IMR-90 (cell line): Measurements from ENCODE around the gene BTBD9. TPM values are rescaled to one million over a fixed set of nuclear protein-coding genes. Genes with fewer than 3 reads are reported as not detected.

Experiments
- ATAC-seq: fragments of 200-7000 bp; cut with Tn5 transposase; 2 replicates; pipeline ENCODE4 v1.9.1; 2020; ENCODE audit warnings: low read depth, mild to moderate bottlenecking, moderate library complexity
- BruUV-seq: library from RNA; stranded (reverse); fragments of 400-500 nt; replicated peaks from 2 replicates; lab custom pipeline; 2021; lab: Mats Ljungman, UMichigan
- CTCF ChIA-PET: fragments of 300-600 bp; formaldehyde crosslinking; extraction: SDS; loops from one replicate; lab custom pipeline; 2021; ENCODE audit warnings: antibody characterized with exemption; lab: Yijun Ruan, JAX
- POLR2A ChIA-PET: fragments of 300-600 bp; sonication (Branson Sonifier 250); formaldehyde crosslinking; loops from one replicate; lab custom pipeline; 2022; ENCODE audit warnings: antibody characterized with exemption; ENCODE audit not compliant: unreplicated experiment; lab: Charles Lee
- DNase-seq: peaks from one replicate; pipeline ENCODE4 v3.0.0; 2013
- H2AFZ ChIP-seq: replicated peaks from 2 replicates; pipeline ENCODE3; 2013; ENCODE audit warnings: low read length, mild to moderate bottlenecking; ENCODE audit not compliant: poor library complexity
- H2AK5ac ChIP-seq: 2 replicates; pipeline ENCODE4 v1.6.1; 2013; ENCODE audit warnings: low read depth, low read length, inconsistent platforms
- H2AK9ac ChIP-seq: replicated peaks from 2 replicates; pipeline ENCODE3; 2013; ENCODE audit warnings: mild to moderate bottlenecking, low read depth, low read length, moderate library complexity; ENCODE audit not compliant: poor library complexity
- H2BK120ac ChIP-seq: 2 replicates; pipeline ENCODE4 v1.6.1; 2013; ENCODE audit warnings: low read depth, low read length, inconsistent platforms
- H2BK15ac ChIP-seq: 3 replicates; pipeline ENCODE4 v1.6.1; 2013; ENCODE audit warnings: low read depth, low read length, inconsistent platforms
- H2BK20ac ChIP-seq: 2 replicates; pipeline ENCODE4 v1.6.1; 2013; ENCODE audit warnings: low read depth, mild to moderate bottlenecking, inconsistent platforms, low read length, moderate library complexity
- H2BK5ac ChIP-seq: 2 replicates; pipeline ENCODE4 v1.6.1; 2013; ENCODE audit warnings: mild to moderate bottlenecking, low read depth, low read length, inconsistent platforms; ENCODE audit not compliant: poor library complexity, severe bottlenecking
- H3K14ac ChIP-seq: replicated peaks from 2 replicates; pipeline ENCODE4 v1.6.1; 2013; ENCODE audit warnings: low read depth, low read length, inconsistent platforms
- H3K18ac ChIP-seq: 2 replicates; pipeline ENCODE4 v1.6.1; 2013; ENCODE audit warnings: low read depth, low read length, control low read depth
- H3K23ac ChIP-seq: 2 replicates; pipeline ENCODE4 v1.6.1; 2013; ENCODE audit warnings: low read depth, low read length, inconsistent platforms
- H3K27ac ChIP-seq: 2 replicates; pipeline ENCODE4 v1.5.1; 2013; ENCODE audit warnings: mild to moderate bottlenecking, control low read depth, low read length; ENCODE audit not compliant: insufficient read depth
- H3K27me3 ChIP-seq: 2 replicates; pipeline ENCODE4 v1.6.1; 2013; ENCODE audit warnings: low read length; ENCODE audit not compliant: control insufficient read depth, insufficient read depth
- H3K36me3 ChIP-seq: 2 replicates; pipeline ENCODE4 v1.6.1; 2013; ENCODE audit warnings: low read length, mixed read lengths; ENCODE audit not compliant: control insufficient read depth, insufficient read depth
- H3K4ac ChIP-seq: 2 replicates; pipeline ENCODE4 v1.6.1; 2013; ENCODE audit warnings: low read depth, low read length, inconsistent platforms
- H3K4me1 ChIP-seq: 2 replicates; pipeline ENCODE4 v1.6.1; 2013; ENCODE audit warnings: low read length, mixed read lengths; ENCODE audit not compliant: control insufficient read depth, insufficient read depth
- H3K4me2 ChIP-seq: 2 replicates; pipeline ENCODE4 v1.6.1; 2013; ENCODE audit warnings: low read depth, mild to moderate bottlenecking, control low read depth, low read length, moderate library complexity
- H3K4me3 ChIP-seq: 2 replicates; pipeline ENCODE4 v1.5.1; 2013; ENCODE audit warnings: low read depth, mild to moderate bottlenecking, control low read depth, low read length, moderate library complexity; ENCODE audit not compliant: insufficient read depth
- H3K56ac ChIP-seq: 2 replicates; pipeline ENCODE4 v1.6.1; 2013; ENCODE audit warnings: low read length, inconsistent platforms; ENCODE audit not compliant: insufficient read depth; ENCODE audit errors: extremely low read depth
- H3K79me1 ChIP-seq, 2 experiments: 2 replicates each; pipeline ENCODE4 v1.6.1; 2013; ENCODE audit warnings: low read length in 2 of 2, inconsistent platforms in 1 of 2, low read depth in 1 of 2
- H3K9ac ChIP-seq: 2 replicates; pipeline ENCODE4 v1.6.1; 2013; ENCODE audit warnings: low read depth, low read length, control low read depth
- H3K9me1 ChIP-seq: 2 replicates; pipeline ENCODE4 v1.6.1; 2013; ENCODE audit warnings: low read length, inconsistent platforms; ENCODE audit not compliant: insufficient read depth
- H3K9me3 ChIP-seq: 2 replicates; pipeline ENCODE4 v1.6.1; 2013; ENCODE audit warnings: low read length; ENCODE audit not compliant: control insufficient read depth, insufficient read depth
- H4K20me1 ChIP-seq: 2 replicates; pipeline ENCODE4 v1.6.1; 2013; ENCODE audit warnings: low read length, inconsistent platforms; ENCODE audit not compliant: insufficient read depth
- H4K5ac ChIP-seq: 2 replicates; pipeline ENCODE4 v1.6.1; 2013; ENCODE audit warnings: mild to moderate bottlenecking, low read depth, low read length, control low read depth
- H4K8ac ChIP-seq, 2 experiments: 2 replicates each; pipeline ENCODE4 v1.6.1; 2013; ENCODE audit warnings: low read depth in 2 of 2, low read length in 2 of 2, control low read depth in 1 of 2, inconsistent platforms in 1 of 2
- H4K91ac ChIP-seq: 2 replicates; pipeline ENCODE4 v1.6.1; 2013; ENCODE audit warnings: low read depth, low read length, inconsistent platforms; ENCODE audit not compliant: insufficient read depth
- CEBPB ChIP-seq: IDR thresholded peaks from 2 replicates; pipeline ENCODE4 v1.6.1; 2012; ENCODE audit warnings: low read depth, low read length, improper control_type of control experiment
- CHD1 ChIP-seq: IDR thresholded peaks from 2 replicates; pipeline ENCODE4 v1.6.1; 2012; ENCODE audit warnings: low read depth, low read length, improper control_type of control experiment
- CTCF ChIP-seq: conservative IDR thresholded peaks from 2 replicates; pipeline ENCODE4 v1.5.1; 2012; ENCODE audit warnings: mild to moderate bottlenecking, low read depth, low read length, improper control_type of control experiment
- ELK1 ChIP-seq: fragments of 150-350 bp; IDR thresholded peaks from 2 replicates; pipeline ENCODE4 v1.6.1; 2016; ENCODE audit warnings: low read depth, mild to moderate bottlenecking, low read length, moderate library complexity, borderline replicate concordance
- FOS ChIP-seq: fragments of 150-350 bp; IDR thresholded peaks from 2 replicates; pipeline ENCODE4 v1.6.1; 2016; ENCODE audit warnings: low read depth, low read length
- MXI1 ChIP-seq: IDR thresholded peaks from 2 replicates; pipeline ENCODE4 v1.6.1; 2012; ENCODE audit warnings: low read depth, mild to moderate bottlenecking, low read length, moderate library complexity, borderline replicate concordance
- NFE2L2 ChIP-seq: fragments of 150-350 bp; IDR thresholded peaks from 2 replicates; pipeline ENCODE4 v1.6.1; 2016; ENCODE audit warnings: low read depth, mild to moderate bottlenecking, low read length
- POLR2A ChIP-seq: IDR thresholded peaks from 2 replicates; pipeline ENCODE4 v1.6.1; 2012; ENCODE audit warnings: mild to moderate bottlenecking, low read depth, low read length
- RAD21 ChIP-seq: IDR thresholded peaks from 2 replicates; pipeline ENCODE4 v1.6.1; 2012; ENCODE audit warnings: low read length, improper control_type of control experiment
- RCOR1 ChIP-seq: IDR thresholded peaks from 2 replicates; pipeline ENCODE4 v1.6.1; 2012; ENCODE audit warnings: mild to moderate bottlenecking, low read length, improper control_type of control experiment; ENCODE audit not compliant: insufficient replicate concordance
- RFX5 ChIP-seq: IDR thresholded peaks from 2 replicates; pipeline ENCODE4 v1.8.0; 2012; ENCODE audit warnings: low read depth, mild to moderate bottlenecking, low read length, moderate library complexity
- SMC3 ChIP-seq: fragments of 150-350 bp; IDR thresholded peaks from 2 replicates; pipeline ENCODE4 v1.6.1; 2016; ENCODE audit warnings: low read depth, mild to moderate bottlenecking, antibody characterized with exemption, low read length, moderate library complexity
- USF2 ChIP-seq: fragments of 150-350 bp; IDR thresholded peaks from 2 replicates; pipeline ENCODE4 v1.6.1; 2017; ENCODE audit warnings: mild to moderate bottlenecking, antibody characterized with exemption, low read length, low read depth
- WGBS, 2 experiments: methylation state at CpG; one replicate each; pipeline versions ENCODE4 v1.1.5 to v1.1.7; 2013; ENCODE audit warnings: missing lambda C conversion rate in 2 of 2; ENCODE audit not compliant: insufficient read length in 1 of 2; ENCODE audit errors: extremely low coverage in 2 of 2; 5-methylcytosine and 5-hydroxymethylcytosine counted together
- dilution Hi-C: fragments of 300-500 bp; cut with HindIII; formaldehyde crosslinking; loops from one replicate; pipeline ENCODE4 v1.14.3; 2018; ENCODE audit warnings: low sequenced_read_pairs; ENCODE audit not compliant: unreplicated experiment
- in situ Hi-C: fragments of 300-500 bp; cut with MboI; formaldehyde crosslinking; loops from 3 replicates; pipeline ENCODE4 v1.14.3; 2019; ENCODE audit warnings: low sequenced_read_pairs, inconsistent platforms, mixed read lengths
- intact Hi-C: fragments of 100-400 bp; cut with micrococcal nuclease; formaldehyde crosslinking; loops from 2 replicates; pipeline ENCODE4 v1.10.0; 2022
- polyA plus RNA-seq, 3 experiments: library from polyadenylated mRNA; depleted of rRNA; stranded (reverse); fragments of >200 nt; gene quantifications; 2 replicates each; pipeline ENCODE4 v1.2.3, GENCODE V29; 2012; ENCODE audit warnings: low replicate concordance in 1 of 3
- total RNA-seq: library from RNA; depleted of rRNA; stranded (reverse); fragments of >200 nt; gene quantifications from 2 replicates; pipeline ENCODE4 v1.2.3, GENCODE V29; 2012

BTBD9 gene
- total and polyA plus RNA-seq, 2 of the 4 experiments (the other 2 are of a cell fraction) = 4.1 to 22.0 TPM

- in situ Hi-C loops = no loop called here
- Histone ChIP-seq H2AFZ (no peak overlapping the region), H4K91ac (no peak overlapping the region), H2BK5ac (no peak overlapping the region), H3K4me1 (peaks cover 2% of the 10 kb centered on the region; the same call in 1 of the 2 replicates), H4K5ac (no peak overlapping the region), H3K79me1 (no peaks in the 10 kb centered on the region), H2BK20ac (no peak overlapping the region), H3K18ac (no peak overlapping the region), H3K4me3 (no peak overlapping the region), H2BK120ac (no peak overlapping the region), H3K9me3 (peaks cover 2% of the 10 kb centered on the region; the same call in 1 of the 2 replicates), H3K4ac (no peak overlapping the region), H3K23ac (no peak overlapping the region), H3K27ac (no peak overlapping the region), H3K4me2 (no peak overlapping the region), H3K27me3 (no peaks in the 10 kb centered on the region), H3K9me1 (peaks cover 3% of the 10 kb centered on the region; the same call in 1 of the 2 replicates), H3K36me3 (0 out of 2 replicates have a peak, but pooled peaks cover 2% of the 10 kb centered on the region), H3K14ac (no peak overlapping the region), H4K8ac (no peak overlapping the region), H4K20me1 (no peaks in the 10 kb centered on the region), H3K9ac (no peak overlapping the region), H2AK5ac (no peak overlapping the region), H2AK9ac (no peak overlapping the region), H2BK15ac (no peak overlapping the region), H3K56ac (no peak overlapping the region)
- POLR2A ChIA-PET = no interaction called here
- CTCF ChIA-PET = no interaction called here
- dilution Hi-C loops = no loop called here
- DNase-seq (no peak), ATAC-seq (no peak)
- BruUV-seq = no TSS peak
- intact Hi-C loops = no loop called here
- no CpG with 5 or more reads among the region's 1 CpG for WGBS, 2 experiments
- TF ChIP-seq ELK1 (no peak), CTCF (no peak), SMC3 (no peak), CHD1 (no peak), USF2 (no peak), POLR2A (no peak), FOS (no peak), RCOR1 (no peak), MXI1 (no peak), CEBPB (no peak), RFX5 (no peak), NFE2L2 (no peak), RAD21 (no peak)
Measured at GRCh38 chr6:38527371-38527770, 112.4 kb downstream of the BTBD9 start.
